DOHH2 (cell line): ENCODE measurements around the gene TIMP3.

Source experiments
- H3F3A ChIP-seq: fragments of 200-600 bp; sonication (generic), shearing (Covaris generic); 2 replicates; pipeline ENCODE4 v1.6.0; 2016; ENCODE audit warnings: antibody characterized with exemption, mild to moderate bottlenecking; ENCODE audit not compliant: control insufficient read depth, insufficient read depth
- H3K27ac ChIP-seq: fragments of 200-600 bp; sonication (generic); 2 replicates; pipeline ENCODE4 v1.5.1; 2014; ENCODE audit warnings: low read depth, mild to moderate bottlenecking, low read length, moderate library complexity
- H3K27me3 ChIP-seq: fragments of 200-600 bp; sonication (generic); 2 replicates; pipeline ENCODE4 v1.6.1; 2014; ENCODE audit warnings: mild to moderate bottlenecking, low read length, mixed read lengths; ENCODE audit not compliant: control insufficient read depth
- H3K36me3 ChIP-seq: fragments of 200-600 bp; sonication (generic); 2 replicates; pipeline ENCODE4 v1.6.1; 2014; ENCODE audit warnings: mild to moderate bottlenecking, low read length, moderate library complexity, mixed read lengths; ENCODE audit not compliant: control insufficient read depth
- H3K4me1 ChIP-seq: fragments of 200-600 bp; sonication (generic); 2 replicates; pipeline ENCODE4 v1.6.1; 2014; ENCODE audit warnings: mild to moderate bottlenecking, low read length, mixed read lengths; ENCODE audit not compliant: control insufficient read depth
- H3K4me2 ChIP-seq: fragments of 200-600 bp; sonication (generic); 2 replicates; pipeline ENCODE4 v1.6.0; 2014; ENCODE audit warnings: mild to moderate bottlenecking, low read length, moderate library complexity
- H3K4me3 ChIP-seq: fragments of 200-600 bp; sonication (generic); 2 replicates; pipeline ENCODE4 v1.5.1; 2014; ENCODE audit warnings: mild to moderate bottlenecking, low read length, mixed read lengths
- H3K79me2 ChIP-seq: fragments of 200-600 bp; sonication (generic); 2 replicates; pipeline ENCODE4 v1.6.1; 2014; ENCODE audit warnings: mild to moderate bottlenecking, low read length, mixed read lengths; ENCODE audit not compliant: control insufficient read depth
- H3K9me2 ChIP-seq: fragments of 200-600 bp; sonication (generic); replicated peaks from 2 replicates; pipeline ENCODE4 v1.6.1; 2014; ENCODE audit warnings: mild to moderate bottlenecking, low read length, mixed read lengths; ENCODE audit not compliant: control insufficient read depth
- H3K9me3 ChIP-seq: fragments of 200-600 bp; sonication (generic); 2 replicates; pipeline ENCODE4 v1.6.1; 2014; ENCODE audit warnings: antibody characterized with exemption, low read length, mixed read lengths; ENCODE audit not compliant: control insufficient read depth, insufficient read depth
- H4K20me1 ChIP-seq: fragments of 200-600 bp; sonication (generic); 2 replicates; pipeline ENCODE4 v1.6.0; 2014; ENCODE audit warnings: low read depth, mild to moderate bottlenecking, antibody characterized with exemption, low read length, moderate library complexity; ENCODE audit not compliant: control insufficient read depth, insufficient read depth
- CTCF ChIP-seq: fragments of 200-600 bp; sonication (generic); IDR thresholded peaks from one replicate; pipeline ENCODE4 v1.5.1; 2014; ENCODE audit warnings: antibody characterized with exemption, mild to moderate bottlenecking, low read depth, low read length; ENCODE audit not compliant: poor library complexity, severe bottlenecking
- EZH2phosphoT487 ChIP-seq: fragments of 200-600 bp; sonication (generic); IDR thresholded peaks from 2 replicates; pipeline ENCODE4 v1.6.1; 2017; ENCODE audit warnings: borderline replicate concordance, mild to moderate bottlenecking, antibody characterized with exemption, low read length, moderate library complexity, mixed read lengths

TIMP3 gene

GRCh38 chr22:32800994-32801536 is 440 bp upstream of the TIMP3 start:
- no peaks in the 10 kb centered on the region for H3K9me2 ChIP-seq
- no peak overlapping the region for H3K4me3 ChIP-seq
- H3K4me1 ChIP-seq = no peaks in the 10 kb centered on the region
- no peaks in the 10 kb centered on the region for H3K36me3 ChIP-seq
- peaks cover 3% of the 10 kb centered on the region; the same call in 1 of the 2 replicates for H4K20me1 ChIP-seq
- no peak overlapping the region for H3K27ac ChIP-seq
- TF ChIP-seq CTCF = no peak
- no peak for TF ChIP-seq EZH2phosphoT487
- no peak overlapping the region for H3K4me2 ChIP-seq
- H3K79me2 ChIP-seq = no peaks in the 10 kb centered on the region
- H3F3A ChIP-seq = no peaks in the 10 kb centered on the region
- H3K27me3 ChIP-seq = peaks cover 13% of the 10 kb centered on the region
- no peaks in the 10 kb centered on the region for H3K9me3 ChIP-seq

GRCh38 chr22:32802237-32802765 is 796 bp downstream of the TIMP3 start:
- Histone ChIP-seq H4K20me1 (peaks cover 3% of the 10 kb centered on the region; the same call in 1 of the 2 replicates), H3K9me3 (no peaks in the 10 kb centered on the region), H3K27ac (no peak overlapping the region), H3K4me1 (no peaks in the 10 kb centered on the region), H3K4me3 (no peak overlapping the region), H3K4me2 (no peak overlapping the region), H3K36me3 (no peaks in the 10 kb centered on the region), H3K27me3 (peaks cover 10% of the 10 kb centered on the region), H3K9me2 (no peaks in the 10 kb centered on the region), H3K79me2 (no peaks in the 10 kb centered on the region), H3F3A (no peaks in the 10 kb centered on the region)
- TF ChIP-seq CTCF = no peak
- no peak for TF ChIP-seq EZH2phosphoT487

GRCh38 chr22:32803020-32803737 is 1.7 kb downstream of the TIMP3 start:
- H3K4me3 ChIP-seq = no peak overlapping the region
- H3K4me2 ChIP-seq = no peak overlapping the region
- no peaks in the 10 kb centered on the region for H3F3A ChIP-seq
- H3K27me3 ChIP-seq = peaks cover 12% of the 10 kb centered on the region
- no peaks in the 10 kb centered on the region for H3K36me3 ChIP-seq
- H3K4me1 ChIP-seq = no peaks in the 10 kb centered on the region
- H3K79me2 ChIP-seq = no peaks in the 10 kb centered on the region
- peaks cover 3% of the 10 kb centered on the region; the same call in 1 of the 2 replicates for H4K20me1 ChIP-seq
- TF ChIP-seq CTCF (no peak), EZH2phosphoT487 (no peak)
- no peak overlapping the region for H3K27ac ChIP-seq
- no peaks in the 10 kb centered on the region for H3K9me3 ChIP-seq
- H3K9me2 ChIP-seq = no peaks in the 10 kb centered on the region
